Islet of Langerhans (tissue), 1 donor: Measurements from ENCODE around the gene ACOX3.
"Not testable (repeated sequence)": the region's sequence is repeated elsewhere in the genome, so short reads cannot be mapped to it uniquely, and the experiment has no call there.

Experiments
- FAIRE-seq: peaks from one replicate; lab custom pipeline; 2011; peaks lifted over from hg19 to GRCh38; lab: Jason Lieb, UNC

The ACOX3 gene

GRCh38 chr4:8440492-8441311 is at the start of gene ACOX3, which contains the start of gene TRMT44:
Gene ACOX3 (minus strand): TSS chr4:8440723. CDS start chr4:8416521, 24,202 bp downstream.
Gene TRMT44 (plus strand): TSS chr4:8440777. CDS start chr4:8440823, 46 bp downstream.
- FAIRE-seq, result no peak

GRCh38 chr4:8488791-8489369 is 48.4 kb upstream of the ACOX3 start:
- no peak for FAIRE-seq

GRCh38 chr4:8486643-8487042 is 46.1 kb upstream of the ACOX3 start:
- FAIRE-seq, result not testable (repeated sequence)

GRCh38 chr4:8480221-8480620 is 39.7 kb upstream of the ACOX3 start:
- FAIRE-seq, result no peak

- no peak for FAIRE-seq
These were observed 38.5 kb upstream of the ACOX3 start for GRCh38 chr4:8478801-8479744.

- no peak for FAIRE-seq
These were observed 37.8 kb upstream of the ACOX3 start for GRCh38 chr4:8478371-8478770.

- no peak for FAIRE-seq
These were observed 37.2 kb upstream of the ACOX3 start for GRCh38 chr4:8477676-8478075.

GRCh38 chr4:8477095-8477635 is 36.6 kb upstream of the ACOX3 start:
- FAIRE-seq, result no peak

GRCh38 chr4:8475751-8476575 is 35.4 kb upstream of the ACOX3 start:
- FAIRE-seq, result no peak

GRCh38 chr4:8474856-8475255 is 34.3 kb upstream of the ACOX3 start:
- FAIRE-seq, result no peak

- FAIRE-seq, result no peak
These were observed 33.5 kb upstream of the ACOX3 start for GRCh38 chr4:8473920-8474590.

GRCh38 chr4:8473198-8473919 is 32.8 kb upstream of the ACOX3 start:
- no peak for FAIRE-seq

GRCh38 chr4:8472689-8473197 is 32.2 kb upstream of the ACOX3 start:
- FAIRE-seq, result no peak

GRCh38 chr4:8472158-8472688 is 31.7 kb upstream of the ACOX3 start:
- FAIRE-seq, result no peak

- FAIRE-seq, result no peak
These were observed 30.8 kb upstream of the ACOX3 start for GRCh38 chr4:8471211-8471875.

GRCh38 chr4:8470451-8471024 is 30.0 kb upstream of the ACOX3 start:
- FAIRE-seq, result no peak

GRCh38 chr4:8469550-8469949 is 29.0 kb upstream of the ACOX3 start:
- no peak for FAIRE-seq

- FAIRE-seq, result no peak
These were observed 28.4 kb upstream of the ACOX3 start for GRCh38 chr4:8468746-8469535.
